Stomach (tissue), 4 donors: ENCODE measurements around the gene KRT12.

Experiments used
- CTCF ChIP-seq, 7 experiments: fragments of 450-650 bp in 4 of 7; fragments of 200-600 bp in 3 of 7; sonication (generic) in 3 of 7; IDR thresholded peaks; one replicate each; pipeline ENCODE4 v1.5.1; 2016 to 2019; ENCODE audit warnings: antibody characterized with exemption in 7 of 7, control low read depth in 2 of 7, mild to moderate bottlenecking in 1 of 7
- EP300 ChIP-seq: sonication (generic); formaldehyde crosslinking; IDR thresholded peaks from one replicate; pipeline ENCODE4 v1.6.1; 2017; ENCODE audit warnings: antibody characterized with exemption
- POLR2A ChIP-seq, 4 donors: fragments of 450-650 bp; IDR thresholded peaks; one replicate each; pipeline ENCODE4 v1.6.1; 2016; ENCODE audit warnings: antibody characterized with exemption in 4 of 4, control low read depth in 2 of 4, mild to moderate bottlenecking in 1 of 4, moderate library complexity in 1 of 4

- no peak for TF ChIP-seq POLR2A (IDR thresholded peaks at IDR 0.05)
- no peak for TF ChIP-seq CTCF (IDR thresholded peaks at IDR 0.05)
- TF ChIP-seq EP300 = no peak
These were observed 48.8 kb upstream of the KRT12 start for GRCh38 chr17:40915721-40916256.
